ENCODE data around the gene EVPL.

GRCh38 chr17:76048711-76049110 is 21.6 kb upstream of the EVPL start:
- TF ChIP-seq ZNF501 (tag by site-specific recombination; IDR thresholded peaks at IDR 0.05) (no peak), ZBTB20 (tag by site-specific recombination; IDR thresholded peaks at IDR 0.05) (no peak), CTCF (tag by site-specific recombination; IDR thresholded peaks at IDR 0.05) (no peak), ZNF621 (tag by site-specific recombination; IDR thresholded peaks at IDR 0.05) (no peak), ZFP3 (tag by site-specific recombination; IDR thresholded peaks at IDR 0.05; ENCODE audit: low read depth) (no peak), PRDM10 (tag by site-specific recombination; IDR thresholded peaks at IDR 0.05) (no peak), ZNF76 (tag by site-specific recombination; IDR thresholded peaks at IDR 0.05; ENCODE audit: borderline replicate concordance, low read depth) (no peak), ZNF561 (tag by site-specific recombination; IDR thresholded peaks at IDR 0.05; ENCODE audit: borderline replicate concordance) (no peak), KLF16 (tag by site-specific recombination; IDR thresholded peaks at IDR 0.05) (no peak), ZNF660 (tag by site-specific recombination; IDR thresholded peaks at IDR 0.05) (no peak), ZNF488 (tag by site-specific recombination; IDR thresholded peaks at IDR 0.05) (no peak), SALL2 (tag by site-specific recombination; IDR thresholded peaks at IDR 0.05; ENCODE audit: borderline replicate concordance) (no peak), ZBTB11 (tag by site-specific recombination; conservative IDR thresholded peaks at IDR 0.05; ENCODE audit: low read depth) (no peak)

All from HEK293 (cell line).